SH-SY5Y (cell line): Measurements from ENCODE around the gene SMOC1.

Experiments used
- GATA2 ChIP-seq: IDR thresholded peaks from 2 replicates; pipeline ENCODE4 v1.6.1; 2011; ENCODE audit warnings: mild to moderate bottlenecking, low read depth, low read length
- GATA3 ChIP-seq: IDR thresholded peaks from 2 replicates; pipeline ENCODE4 v1.6.1; 2011; ENCODE audit warnings: low read depth, mild to moderate bottlenecking, low read length, moderate library complexity

DNA sequence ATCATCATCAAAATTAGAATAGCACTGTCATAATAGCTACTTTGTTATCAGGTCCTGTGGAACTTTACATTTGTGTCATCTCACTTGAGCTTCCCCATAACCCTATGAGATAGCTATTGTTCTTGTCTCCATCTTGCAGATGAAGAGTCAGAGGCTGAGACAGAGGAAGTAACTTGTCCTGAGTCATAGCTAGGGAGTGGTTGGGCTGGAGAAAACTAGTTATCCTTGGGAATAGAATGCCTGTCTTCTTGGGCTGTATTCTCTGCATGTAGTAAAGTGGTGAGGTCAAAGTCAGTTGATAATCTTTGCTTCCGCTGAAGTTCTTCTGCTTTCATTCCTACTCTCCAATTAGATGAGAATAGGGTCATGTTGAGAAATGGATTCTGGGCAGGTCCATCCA, 117.0 kb downstream of the SMOC1 start:
- TF ChIP-seq GATA2 (no peak), GATA3 (no peak)
